Measurements from ENCODE around the gene ZNF445. TPM values are rescaled to one million over a fixed set of nuclear protein-coding genes. Genes with fewer than 3 reads are reported as not detected.

Gene ZNF445
- total and polyA plus RNA-seq, 9 of the 15 experiments (the other 6 are each of a cell fraction or from before 2014, with no cell fraction given), result 1.2 to 26.9 (median 10.6) TPM

DNA sequence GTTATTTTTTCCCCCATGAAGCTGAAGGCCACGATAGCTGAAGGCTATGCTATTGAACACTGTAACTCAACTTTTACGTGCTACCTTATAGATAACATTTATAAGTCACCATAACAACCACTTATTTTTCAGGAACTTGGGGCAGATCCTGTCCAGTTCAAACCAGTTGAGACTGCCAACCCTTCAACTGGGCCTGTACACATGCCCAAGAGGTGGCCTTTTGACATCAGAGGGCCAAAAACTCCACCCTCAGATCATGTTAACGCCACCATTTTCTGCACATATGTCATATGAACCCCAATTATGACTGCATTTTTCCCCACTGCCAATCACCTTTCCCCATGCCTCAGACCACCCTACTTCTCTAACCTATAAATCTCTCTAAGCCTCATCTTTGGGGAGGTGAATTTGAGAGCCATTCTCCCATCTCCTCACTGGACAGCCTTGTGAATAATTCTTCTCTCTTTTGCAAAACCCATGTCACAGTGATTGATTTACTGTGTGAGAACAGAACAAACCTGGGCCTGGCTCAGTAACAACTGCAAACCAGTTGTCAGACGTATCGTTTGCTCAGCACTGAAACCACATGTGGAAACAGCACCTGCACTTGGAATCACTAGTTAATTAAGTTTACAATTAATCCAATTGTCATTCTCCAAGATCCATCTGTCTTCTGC is 42.5 kb downstream of the ZNF445 start (continued):
- TF ChIP-seq, protein P1, sequence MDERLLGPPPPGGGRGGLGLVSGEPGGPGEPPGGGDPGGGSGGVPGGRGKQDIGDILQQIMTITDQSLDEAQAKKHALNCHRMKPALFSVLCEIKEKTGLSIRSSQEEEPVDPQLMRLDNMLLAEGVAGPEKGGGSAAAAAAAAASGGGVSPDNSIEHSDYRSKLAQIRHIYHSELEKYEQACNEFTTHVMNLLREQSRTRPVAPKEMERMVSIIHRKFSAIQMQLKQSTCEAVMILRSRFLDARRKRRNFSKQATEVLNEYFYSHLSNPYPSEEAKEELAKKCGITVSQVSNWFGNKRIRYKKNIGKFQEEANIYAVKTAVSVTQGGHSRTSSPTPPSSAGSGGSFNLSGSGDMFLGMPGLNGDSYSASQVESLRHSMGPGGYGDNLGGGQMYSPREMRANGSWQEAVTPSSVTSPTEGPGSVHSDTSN (CRISPR knock-in tag; IDR thresholded peaks at IDR 0.05; ENCODE audit: low read depth), result no peak
- TF ChIP-seq, protein P1 (tag; conservative IDR thresholded peaks at IDR 0.05; ENCODE audit: low read depth), result peak; percentile 70
- TF ChIP-seq BACH1 (tag; IDR thresholded peaks at IDR 0.05), result no peak
- no peak for TF ChIP-seq PTBP1 (IDR thresholded peaks at IDR 0.05; ENCODE audit: low read depth, low read length)
- no peak for TF ChIP-seq NEUROD1 (IDR thresholded peaks at IDR 0.05; ENCODE audit: borderline replicate concordance, low read depth, low read length, partially characterized antibody)
- TF ChIP-seq, protein P2, sequence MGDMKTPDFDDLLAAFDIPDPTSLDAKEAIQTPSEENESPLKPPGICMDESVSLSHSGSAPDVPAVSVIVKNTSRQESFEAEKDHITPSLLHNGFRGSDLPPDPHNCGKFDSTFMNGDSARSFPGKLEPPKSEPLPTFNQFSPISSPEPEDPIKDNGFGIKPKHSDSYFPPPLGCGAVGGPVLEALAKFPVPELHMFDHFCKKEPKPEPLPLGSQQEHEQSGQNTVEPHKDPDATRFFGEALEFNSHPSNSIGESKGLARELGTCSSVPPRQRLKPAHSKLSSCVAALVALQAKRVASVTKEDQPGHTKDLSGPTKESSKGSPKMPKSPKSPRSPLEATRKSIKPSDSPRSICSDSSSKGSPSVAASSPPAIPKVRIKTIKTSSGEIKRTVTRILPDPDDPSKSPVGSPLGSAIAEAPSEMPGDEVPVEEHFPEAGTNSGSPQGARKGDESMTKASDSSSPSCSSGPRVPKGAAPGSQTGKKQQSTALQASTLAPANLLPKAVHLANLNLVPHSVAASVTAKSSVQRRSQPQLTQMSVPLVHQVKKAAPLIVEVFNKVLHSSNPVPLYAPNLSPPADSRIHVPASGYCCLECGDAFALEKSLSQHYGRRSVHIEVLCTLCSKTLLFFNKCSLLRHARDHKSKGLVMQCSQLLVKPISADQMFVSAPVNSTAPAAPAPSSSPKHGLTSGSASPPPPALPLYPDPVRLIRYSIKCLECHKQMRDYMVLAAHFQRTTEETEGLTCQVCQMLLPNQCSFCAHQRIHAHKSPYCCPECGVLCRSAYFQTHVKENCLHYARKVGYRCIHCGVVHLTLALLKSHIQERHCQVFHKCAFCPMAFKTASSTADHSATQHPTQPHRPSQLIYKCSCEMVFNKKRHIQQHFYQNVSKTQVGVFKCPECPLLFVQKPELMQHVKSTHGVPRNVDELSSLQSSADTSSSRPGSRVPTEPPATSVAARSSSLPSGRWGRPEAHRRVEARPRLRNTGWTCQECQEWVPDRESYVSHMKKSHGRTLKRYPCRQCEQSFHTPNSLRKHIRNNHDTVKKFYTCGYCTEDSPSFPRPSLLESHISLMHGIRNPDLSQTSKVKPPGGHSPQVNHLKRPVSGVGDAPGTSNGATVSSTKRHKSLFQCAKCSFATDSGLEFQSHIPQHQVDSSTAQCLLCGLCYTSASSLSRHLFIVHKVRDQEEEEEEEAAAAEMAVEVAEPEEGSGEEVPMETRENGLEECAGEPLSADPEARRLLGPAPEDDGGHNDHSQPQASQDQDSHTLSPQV (IDR thresholded peaks at IDR 0.05), result peak; percentile 46; the same call in 1 of the 2 replicates
- peak; percentile 79 for TF ChIP-seq MEIS2 (IDR thresholded peaks at IDR 0.05; ENCODE audit: partially characterized antibody)
- TF ChIP-seq SUPT5H (IDR thresholded peaks at IDR 0.05), result peak; percentile 46

Data from K562 (cell line).